K562 (cell line): ENCODE measurements around the gene SHROOM3. TPM values are rescaled to one million over a fixed set of nuclear protein-coding genes. Genes with fewer than 3 reads are reported as not detected.

Source experiments
- ATAC-seq: fragments of 200-7000 bp; cut with Tn5 transposase; 3 replicates; pipeline ENCODE4 v1.9.1; 2020; ENCODE audit warnings: moderate library complexity
- BruUV-seq: library from RNA; stranded (reverse); fragments of 400-500 nt; replicated peaks from 2 replicates; lab custom pipeline; 2021; lab: Mats Ljungman, UMichigan
- CTCF ChIA-PET: fragments of 300-600 bp; formaldehyde crosslinking; extraction: SDS; loops from one replicate; lab custom pipeline; 2021; ENCODE audit warnings: low intra/inter-chr PET ratio; lab: Yijun Ruan, JAX
- POLR2A ChIA-PET: fragments of 300-600, 350-650 bp; sonication (Branson Sonifier 250); formaldehyde crosslinking; extraction: SDS; loops from one replicate; lab custom pipeline; 2021; ENCODE audit warnings: antibody characterized with exemption, inconsistent platforms; lab: Yijun Ruan, JAX
- DNase-seq, 4 experiments: peaks; one replicate each; pipeline versions ENCODE4 v3.0.0 to v3.0.0-alpha.2; 2011 to 2018; ENCODE audit warnings: low spot score in 3 of 4, mixed read lengths in 3 of 4; ENCODE audit errors: extremely low read depth in 1 of 4
- FAIRE-seq: peaks from 2 replicates; lab custom pipeline; 2011; peaks lifted over from hg19 to GRCh38; lab: Jason Lieb, UNC
- H2AFZ ChIP-seq: 2 replicates; pipeline ENCODE4 v1.6.0; 2011; ENCODE audit warnings: low read depth, low read length, control low read depth, inconsistent platforms
- H3K27ac ChIP-seq: fragments of 200-600 bp; 3 replicates; pipeline ENCODE4 v1.8.0; 2011; ENCODE audit warnings: low read depth, mild to moderate bottlenecking, control low read depth, inconsistent platforms, low read length, moderate library complexity, mixed read lengths; ENCODE audit errors: extremely low read depth
- H3K27me3 ChIP-seq, 2 experiments: fragments of 300-600 bp in 1 of 2; 2 replicates in 1 of 2; 3 replicates in 1 of 2; pipeline versions ENCODE4 v1.6.0 to v1.8.0; 2011; ENCODE audit warnings: inconsistent platforms in 2 of 2, low read length in 2 of 2, mild to moderate bottlenecking in 1 of 2, mixed read lengths in 1 of 2, moderate library complexity in 1 of 2; ENCODE audit not compliant: control insufficient read depth in 2 of 2, insufficient read depth in 2 of 2
- H3K36me3 ChIP-seq: fragments of 300-600 bp; 3 replicates; pipeline ENCODE4 v1.8.0; 2011; ENCODE audit warnings: mild to moderate bottlenecking, low read length, inconsistent platforms; ENCODE audit not compliant: control insufficient read depth, insufficient read depth
- H3K4me1 ChIP-seq, 2 experiments: fragments of 200-600 bp in 1 of 2; replicated peaks in 1 of 2; 2 replicates in 1 of 2; 3 replicates in 1 of 2; pipeline versions ENCODE4 v1.5.1 to v1.8.0; 2011; ENCODE audit warnings: inconsistent platforms in 2 of 2, low read length in 2 of 2, mild to moderate bottlenecking in 1 of 2, mixed read lengths in 1 of 2, moderate library complexity in 1 of 2; ENCODE audit not compliant: control insufficient read depth in 2 of 2, insufficient read depth in 2 of 2
- H3K4me2 ChIP-seq: 2 replicates; pipeline ENCODE4 v1.6.1; 2011; ENCODE audit warnings: low read length, control low read depth, inconsistent platforms, mixed read lengths; ENCODE audit not compliant: insufficient read depth
- H3K4me3 ChIP-seq: fragments of 200-600 bp; sonication (generic), shearing (Covaris generic); 2 replicates; pipeline ENCODE4 v1.5.1; 2016; ENCODE audit warnings: control low read depth, inconsistent platforms
- H3K79me2 ChIP-seq: fragments of 200-600 bp; 3 replicates; pipeline ENCODE4 v1.8.0; 2011; ENCODE audit warnings: low read length, inconsistent platforms; ENCODE audit not compliant: control insufficient read depth, insufficient read depth
- H3K9ac ChIP-seq, 2 experiments: 2 replicates each; pipeline versions ENCODE4 v1.6.0 to v1.6.1; 2011; ENCODE audit warnings: low read depth in 2 of 2, low read length in 2 of 2, control low read depth in 1 of 2, inconsistent platforms in 1 of 2, mild to moderate bottlenecking in 1 of 2, mixed read lengths in 1 of 2; ENCODE audit not compliant: insufficient read depth in 1 of 2
- H3K9me1 ChIP-seq: one replicate; pipeline ENCODE4 v1.6.0; 2011; ENCODE audit warnings: inconsistent platforms, mild to moderate bottlenecking, low read length, moderate library complexity; ENCODE audit not compliant: control insufficient read depth, insufficient read depth
- H3K9me3 ChIP-seq: replicated peaks from 2 replicates; pipeline ENCODE4 v1.5.1; 2011; ENCODE audit warnings: low read depth, low read length, inconsistent platforms; ENCODE audit not compliant: control insufficient read depth, insufficient read depth
- H4K20me1 ChIP-seq: replicated peaks from 2 replicates; pipeline ENCODE4 v1.6.1; 2011; ENCODE audit warnings: low read length, inconsistent platforms, mixed read lengths; ENCODE audit not compliant: control insufficient read depth, insufficient read depth
- CBX5 ChIP-seq: IDR thresholded peaks from 2 replicates; pipeline ENCODE4 v1.6.1; 2014; ENCODE audit warnings: low read depth, borderline replicate concordance
- GTF2A2 ChIP-seq: IDR thresholded peaks from 2 replicates; pipeline ENCODE4 v1.6.1; 2016; ENCODE audit warnings: mild to moderate bottlenecking, missing genetic modification characterization, missing compliant biosample characterization
- MECOM ChIP-seq: fragments of 250-450 bp; sonication (Bioruptor Pico); IDR thresholded peaks from 2 replicates; pipeline ENCODE4 v1.8.0; 2022; ENCODE audit warnings: inconsistent platforms
- NFYB ChIP-seq: IDR thresholded peaks from 2 replicates; pipeline ENCODE4 v1.6.1; 2011; ENCODE audit warnings: mild to moderate bottlenecking, moderate library complexity; ENCODE audit not compliant: insufficient read length; ENCODE audit errors: extremely low read depth
- NR3C1 ChIP-seq: sonication (generic); formaldehyde crosslinking; IDR thresholded peaks from 2 replicates; pipeline ENCODE4 v1.8.1; 2022; ENCODE audit warnings: missing genetic modification reagents
- SMARCA5 ChIP-seq: fragments of 450-650 bp; IDR thresholded peaks from 2 replicates; pipeline ENCODE4 v1.6.1; 2016
- SRF ChIP-seq, 2 experiments: fragments of 250-450, 450-650 bp in 1 of 2; sonication (Bioruptor Pico) in 1 of 2; sonication (generic) in 1 of 2; formaldehyde crosslinking; IDR thresholded peaks; 2 replicates each; pipeline versions ENCODE4 v1.5.0 to v1.5.1; 2020 to 2022; ENCODE audit warnings: mild to moderate bottlenecking in 1 of 2, missing genetic modification reagents in 1 of 2
- TCF3 ChIP-seq: sonication (generic); formaldehyde crosslinking; IDR thresholded peaks from 2 replicates; pipeline ENCODE4 v1.4.0; 2020; ENCODE audit warnings: mild to moderate bottlenecking, missing genetic modification reagents
- ZNF561 ChIP-seq: fragments of 450-650 bp; formaldehyde crosslinking; conservative IDR thresholded peaks from 2 replicates; pipeline ENCODE4 v1.4.0; 2020; ENCODE audit warnings: mild to moderate bottlenecking, moderate library complexity
- WGBS: fragments of 100-300 bp; shearing (Covaris generic); methylation state at CpG from one replicate; pipeline ENCODE4 v1.1.6; 2016; ENCODE audit warnings: low coverage, mixed read lengths; ENCODE audit not compliant: insufficient coverage; ENCODE audit errors: missing lambda C conversion rate; 5-methylcytosine and 5-hydroxymethylcytosine counted together
- in situ Hi-C: fragments of 300-500 bp; cut with MboI; formaldehyde crosslinking; loops from 4 replicates; pipeline ENCODE4 v1.15.0; 2018; ENCODE audit warnings: inconsistent platforms, mixed read lengths
- intact Hi-C: fragments of 100-400 bp; cut with micrococcal nuclease; formaldehyde crosslinking; loops from 2 replicates; pipeline ENCODE4 v1.14.2; 2022
- polyA plus RNA-seq, 8 experiments: library from polyadenylated mRNA; depleted of rRNA in 4 of 8; stranded (reverse) in 5 of 8; unstranded in 3 of 8; fragments of >200 nt; fragmentation: Nextera tagmentation in 2 of 8; fragmentation: Illumina TruSeq in 1 of 8; extraction: Ambion mirVana in 2 of 8; extraction: Trizol in 1 of 8; gene quantifications; 2 replicates each; pipeline versions ENCODE4 v1.2.1 to v1.2.3, GENCODE V29; 2011 to 2014; ENCODE audit warnings: inconsistent platforms in 1 of 8, missing spikeins in 1 of 8
- total RNA-seq, 7 experiments: library from RNA; depleted of rRNA in 6 of 7; stranded (reverse); fragments of >200 nt in 6 of 7; fragmentation: Illumina TruSeq in 2 of 7; extraction: Trizol in 2 of 7; gene quantifications; 2 replicates each; pipeline versions ENCODE4 v1.2.1 to v1.2.3, GENCODE V29; 2011 to 2021; ENCODE audit warnings: low replicate concordance in 1 of 7
- TF ChIP-seq, protein P1 (sequence below): fragments of 150-350 bp; conservative IDR thresholded peaks from 2 replicates; pipeline ENCODE4 v1.6.1; 2014; ENCODE audit warnings: low read length
- TF ChIP-seq, protein P2 (sequence below), 2 experiments: fragments of 450-650 bp in 1 of 2; IDR thresholded peaks; 2 replicates each; pipeline ENCODE4 v1.6.1; 2011 to 2017; ENCODE audit warnings: low read depth in 2 of 2, antibody characterized with exemption in 1 of 2, borderline replicate concordance in 1 of 2, low read length in 1 of 2, mild to moderate bottlenecking in 1 of 2, mixed read lengths in 1 of 2; ENCODE audit not compliant: control insufficient read depth in 1 of 2

Gene SHROOM3
- total and polyA plus RNA-seq, 9 of the 15 experiments (the other 6 are each of a cell fraction or from before 2014, with no cell fraction given), result 0.01 to 0.07 TPM; not detected in 7

DNA sequence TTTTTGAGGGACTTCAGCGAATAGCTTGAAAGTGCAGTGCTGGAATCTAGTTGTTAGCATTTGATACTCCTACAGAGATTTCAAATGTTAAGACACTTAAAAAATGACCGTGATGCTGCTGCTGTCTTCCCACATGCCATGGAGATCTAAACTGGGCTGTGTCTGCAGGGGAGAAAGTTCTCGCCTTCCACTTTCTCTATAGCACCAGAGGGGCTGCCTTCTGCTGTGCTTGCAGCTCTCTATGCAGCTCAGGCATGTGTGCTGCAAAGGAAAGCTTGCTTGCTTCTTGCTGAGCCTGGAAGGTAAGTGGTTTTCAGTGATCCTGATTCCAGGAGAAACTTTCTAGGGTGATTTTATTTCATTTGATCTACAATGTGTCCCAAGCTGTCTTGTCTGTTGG, 325.2 kb downstream of the SHROOM3 start (continued):
- TF ChIP-seq, protein P1, sequence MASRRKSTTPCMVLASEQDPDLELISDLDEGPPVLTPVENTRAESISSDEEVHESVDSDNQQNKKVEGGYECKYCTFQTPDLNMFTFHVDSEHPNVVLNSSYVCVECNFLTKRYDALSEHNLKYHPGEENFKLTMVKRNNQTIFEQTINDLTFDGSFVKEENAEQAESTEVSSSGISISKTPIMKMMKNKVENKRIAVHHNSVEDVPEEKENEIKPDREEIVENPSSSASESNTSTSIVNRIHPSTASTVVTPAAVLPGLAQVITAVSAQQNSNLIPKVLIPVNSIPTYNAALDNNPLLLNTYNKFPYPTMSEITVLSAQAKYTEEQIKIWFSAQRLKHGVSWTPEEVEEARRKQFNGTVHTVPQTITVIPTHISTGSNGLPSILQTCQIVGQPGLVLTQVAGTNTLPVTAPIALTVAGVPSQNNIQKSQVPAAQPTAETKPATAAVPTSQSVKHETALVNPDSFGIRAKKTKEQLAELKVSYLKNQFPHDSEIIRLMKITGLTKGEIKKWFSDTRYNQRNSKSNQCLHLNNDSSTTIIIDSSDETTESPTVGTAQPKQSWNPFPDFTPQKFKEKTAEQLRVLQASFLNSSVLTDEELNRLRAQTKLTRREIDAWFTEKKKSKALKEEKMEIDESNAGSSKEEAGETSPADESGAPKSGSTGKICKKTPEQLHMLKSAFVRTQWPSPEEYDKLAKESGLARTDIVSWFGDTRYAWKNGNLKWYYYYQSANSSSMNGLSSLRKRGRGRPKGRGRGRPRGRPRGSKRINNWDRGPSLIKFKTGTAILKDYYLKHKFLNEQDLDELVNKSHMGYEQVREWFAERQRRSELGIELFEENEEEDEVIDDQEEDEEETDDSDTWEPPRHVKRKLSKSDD, result no peak
- no peak for TF ChIP-seq GTF2A2
- TF ChIP-seq NFYB, result no peak
- TF ChIP-seq SRF (CRISPR knock-in tag; IDR thresholded peaks at IDR 0.05), result no peak
- TF ChIP-seq TCF3 (CRISPR knock-in tag), result no peak
- TF ChIP-seq CBX5, result no peak
- TF ChIP-seq, all 486 proteins: peak for 0

DNA sequence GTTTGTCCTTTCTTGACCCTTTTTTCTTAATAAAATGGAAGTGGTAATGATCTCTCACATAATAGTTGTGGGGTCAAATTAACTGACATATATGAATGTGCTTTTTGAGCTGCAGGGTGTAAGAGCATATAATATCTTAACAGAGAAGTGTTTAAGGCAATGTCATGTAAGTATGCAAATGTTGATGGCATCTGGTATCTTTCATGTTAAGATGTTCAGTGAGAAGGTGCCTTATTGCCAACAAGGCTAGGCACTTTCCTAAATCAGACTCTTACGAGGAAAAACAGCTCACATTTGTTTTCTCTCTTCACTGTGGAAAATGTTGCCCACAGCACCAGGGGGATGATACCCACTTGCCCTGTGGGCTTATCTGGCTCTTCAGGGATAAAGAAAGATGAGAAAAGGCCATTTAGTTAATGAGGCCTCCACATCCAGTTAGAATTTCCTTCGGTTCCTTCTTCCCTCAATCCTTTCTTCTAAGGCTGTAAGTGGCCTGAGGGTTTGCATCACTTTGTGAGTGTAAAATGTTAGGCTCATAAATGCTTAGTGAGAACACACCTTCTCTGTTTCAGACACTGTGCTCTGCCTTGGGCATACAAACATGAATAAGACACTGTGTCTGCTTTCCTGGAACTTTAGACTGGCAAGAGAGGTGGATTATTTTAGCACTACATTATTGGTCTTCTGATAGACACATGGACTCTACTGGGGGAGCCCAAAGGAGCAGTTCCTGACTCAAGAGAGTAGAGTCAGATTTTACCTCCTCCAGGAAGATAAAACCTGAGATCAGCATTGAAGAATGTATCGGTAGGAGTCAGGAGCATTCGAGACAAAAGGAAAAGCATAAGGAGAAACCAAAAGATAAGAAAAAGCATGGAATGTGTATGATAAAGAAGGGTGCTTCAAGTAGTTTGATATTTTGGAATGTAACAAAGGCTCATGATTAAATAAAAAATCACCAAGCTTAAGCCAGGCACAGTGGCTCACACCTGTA, 327.4 kb downstream of the SHROOM3 start:
- no peak overlapping the region for H3K9ac ChIP-seq
- in situ Hi-C loops (no loop called here), intact Hi-C loops (no loop called here)
- DNase-seq, result no peak
- H3K36me3 ChIP-seq, result no peaks in the 10 kb centered on the region
- ATAC-seq, result no peak
- H3K27me3 ChIP-seq, result peaks cover 13 to 25% of the 10 kb centered on the region in 2 experiments
- no peaks in the 10 kb centered on the region for H4K20me1 ChIP-seq
- H3K27ac ChIP-seq, result no peak overlapping the region
- no peaks in the 10 kb centered on the region for H3K79me2 ChIP-seq
- no peak overlapping the region for H3K4me3 ChIP-seq
- BruUV-seq, result no TSS peak
- H2AFZ ChIP-seq, result no peak overlapping the region
- 13% methylated on average over 4 of the region's 4 CpGs for WGBS
- ChIA-PET CTCF (no interaction called here), POLR2A (no interaction called here)
- H3K4me1 ChIP-seq, result no peaks in the 10 kb centered on the region
- H3K9me3 ChIP-seq, result no peaks in the 10 kb centered on the region
- H3K4me2 ChIP-seq, result no peak overlapping the region
- no peak for FAIRE-seq
- no peaks in the 10 kb centered on the region for H3K9me1 ChIP-seq
- no peak for TF ChIP-seq ZNF561
- TF ChIP-seq, protein P2, sequence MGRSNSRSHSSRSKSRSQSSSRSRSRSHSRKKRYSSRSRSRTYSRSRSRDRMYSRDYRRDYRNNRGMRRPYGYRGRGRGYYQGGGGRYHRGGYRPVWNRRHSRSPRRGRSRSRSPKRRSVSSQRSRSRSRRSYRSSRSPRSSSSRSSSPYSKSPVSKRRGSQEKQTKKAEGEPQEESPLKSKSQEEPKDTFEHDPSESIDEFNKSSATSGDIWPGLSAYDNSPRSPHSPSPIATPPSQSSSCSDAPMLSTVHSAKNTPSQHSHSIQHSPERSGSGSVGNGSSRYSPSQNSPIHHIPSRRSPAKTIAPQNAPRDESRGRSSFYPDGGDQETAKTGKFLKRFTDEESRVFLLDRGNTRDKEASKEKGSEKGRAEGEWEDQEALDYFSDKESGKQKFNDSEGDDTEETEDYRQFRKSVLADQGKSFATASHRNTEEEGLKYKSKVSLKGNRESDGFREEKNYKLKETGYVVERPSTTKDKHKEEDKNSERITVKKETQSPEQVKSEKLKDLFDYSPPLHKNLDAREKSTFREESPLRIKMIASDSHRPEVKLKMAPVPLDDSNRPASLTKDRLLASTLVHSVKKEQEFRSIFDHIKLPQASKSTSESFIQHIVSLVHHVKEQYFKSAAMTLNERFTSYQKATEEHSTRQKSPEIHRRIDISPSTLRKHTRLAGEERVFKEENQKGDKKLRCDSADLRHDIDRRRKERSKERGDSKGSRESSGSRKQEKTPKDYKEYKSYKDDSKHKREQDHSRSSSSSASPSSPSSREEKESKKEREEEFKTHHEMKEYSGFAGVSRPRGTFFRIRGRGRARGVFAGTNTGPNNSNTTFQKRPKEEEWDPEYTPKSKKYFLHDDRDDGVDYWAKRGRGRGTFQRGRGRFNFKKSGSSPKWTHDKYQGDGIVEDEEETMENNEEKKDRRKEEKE (IDR thresholded peaks at IDR 0.05; ENCODE audit: borderline replicate concordance in 1 of 2, control insufficient read depth in 1 of 2, low read depth in 2 of 2, low read length in 1 of 2), result no peak
- no peak for TF ChIP-seq NR3C1 (CRISPR knock-in tag)
- TF ChIP-seq SMARCA5, result no peak
- TF ChIP-seq MECOM, result no peak
